GM18505 (cell line): ENCODE results near the gene VDAC2.
"Not testable (repeated sequence)": the region's sequence is repeated elsewhere in the genome, so short reads cannot be mapped to it uniquely, and the experiment has no call there.

Experiments used
- ATAC-seq: cut with Tn5 transposase; IDR thresholded peaks from one replicate; pipeline ENCODE4 v1.9.1; 2021; ENCODE audit not compliant: unreplicated experiment
- POLR2A ChIP-seq: IDR thresholded peaks from 4 replicates; pipeline ENCODE4 v1.6.1; 2011; ENCODE audit warnings: borderline replicate concordance; ENCODE audit not compliant: insufficient read depth, insufficient read length; ENCODE audit errors: extremely low read depth

VDAC2 gene

DNA sequence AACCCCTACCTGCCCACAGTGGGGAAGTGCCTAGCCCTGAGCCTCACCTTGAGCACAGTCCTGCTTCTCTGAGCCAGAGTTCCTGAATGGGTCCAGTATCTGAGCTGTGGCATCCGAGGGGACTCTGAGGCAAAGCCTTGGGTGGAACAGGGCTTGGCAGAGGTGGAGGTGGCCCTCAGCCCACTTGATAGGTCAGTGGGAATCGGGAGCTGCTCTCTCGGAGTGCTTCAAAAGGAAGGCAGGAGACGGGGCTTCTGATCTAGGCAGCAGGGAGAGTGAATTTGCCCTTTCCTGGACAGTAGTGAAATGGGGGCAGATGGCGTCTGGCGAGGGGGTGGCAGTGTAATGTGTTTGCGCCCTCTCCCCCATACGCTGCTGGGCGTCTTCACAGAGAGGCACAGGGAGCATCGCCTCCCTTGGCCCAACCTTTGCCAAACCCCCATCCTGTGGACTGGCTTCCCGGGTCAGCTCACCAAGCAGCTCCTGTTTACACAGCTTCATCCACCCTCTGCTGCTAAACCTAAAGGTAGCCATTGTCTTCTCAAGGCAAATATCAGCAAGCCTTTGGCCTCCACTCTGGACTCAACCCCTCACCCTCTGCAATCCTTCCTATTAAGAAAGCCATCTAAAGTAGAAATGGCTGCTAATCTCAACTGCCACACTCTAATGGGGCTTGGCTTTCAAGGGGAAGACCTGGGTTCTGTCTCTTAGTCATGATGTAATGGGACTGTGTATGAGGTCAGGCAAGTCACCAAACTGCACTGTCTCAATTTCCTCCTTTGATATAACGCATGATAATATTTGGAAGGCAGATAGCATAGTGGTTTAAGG lies 21.1 kb upstream of the VDAC2 start:
- TF ChIP-seq POLR2A, result no peak
- ATAC-seq, result no peak

DNA sequence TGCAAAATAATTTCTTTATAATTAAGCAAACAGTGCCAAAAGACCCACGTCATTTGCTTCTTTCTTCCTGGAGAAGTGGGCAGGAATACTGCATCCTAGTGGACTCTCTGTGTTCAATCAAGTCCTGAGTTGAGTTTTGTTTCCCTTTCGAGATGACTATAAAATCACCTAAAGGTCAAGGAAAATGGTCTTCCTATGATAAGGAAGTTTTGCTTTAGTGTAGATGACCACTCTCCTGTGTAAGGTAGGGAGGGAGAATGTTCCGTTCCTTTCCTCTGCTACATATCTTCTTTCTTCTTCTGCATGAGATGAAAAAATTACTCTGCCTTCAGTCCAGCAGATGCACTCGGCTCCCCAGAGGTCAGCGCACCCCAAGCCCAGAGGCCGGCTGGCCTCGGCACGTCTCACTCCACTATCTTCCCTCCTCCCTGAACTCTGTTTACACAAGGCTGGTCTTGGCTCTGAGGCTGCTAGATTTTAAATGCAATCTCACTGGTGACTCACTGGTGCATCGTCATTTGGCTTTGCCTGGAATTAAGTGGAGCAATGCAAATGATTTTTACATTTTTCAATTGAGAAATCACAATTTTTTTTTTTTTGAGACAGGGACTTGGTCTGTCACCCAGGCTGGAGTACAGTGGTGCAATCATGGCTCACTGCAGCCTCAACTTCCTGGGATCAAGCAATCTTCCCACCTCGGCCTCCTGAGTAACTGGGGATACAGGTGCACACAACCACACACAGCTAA lies 18.6 kb upstream of the VDAC2 start:
- TF ChIP-seq POLR2A, result no peak
- ATAC-seq, result no peak

DNA sequence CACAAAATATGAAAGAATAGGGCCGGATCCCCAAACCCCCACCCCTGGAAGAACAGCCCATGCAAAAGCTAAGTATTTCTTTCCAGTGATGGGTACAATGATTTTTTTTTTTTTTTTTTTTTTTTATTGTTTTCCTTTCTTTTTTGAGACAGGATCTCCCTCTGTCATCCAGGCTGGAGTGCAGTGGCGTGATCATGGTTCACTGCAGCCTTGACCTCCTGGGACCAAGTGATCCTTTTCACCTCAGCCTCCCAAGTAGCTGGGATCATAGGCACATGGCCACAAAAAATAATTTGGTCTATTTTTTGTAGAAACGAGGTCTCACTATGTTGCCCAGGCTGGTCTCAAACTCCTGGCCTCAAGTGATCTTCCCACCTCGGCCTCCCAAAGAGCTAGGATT lies 16.0 kb upstream of the VDAC2 start:
- not testable (repeated sequence) for ATAC-seq

DNA sequence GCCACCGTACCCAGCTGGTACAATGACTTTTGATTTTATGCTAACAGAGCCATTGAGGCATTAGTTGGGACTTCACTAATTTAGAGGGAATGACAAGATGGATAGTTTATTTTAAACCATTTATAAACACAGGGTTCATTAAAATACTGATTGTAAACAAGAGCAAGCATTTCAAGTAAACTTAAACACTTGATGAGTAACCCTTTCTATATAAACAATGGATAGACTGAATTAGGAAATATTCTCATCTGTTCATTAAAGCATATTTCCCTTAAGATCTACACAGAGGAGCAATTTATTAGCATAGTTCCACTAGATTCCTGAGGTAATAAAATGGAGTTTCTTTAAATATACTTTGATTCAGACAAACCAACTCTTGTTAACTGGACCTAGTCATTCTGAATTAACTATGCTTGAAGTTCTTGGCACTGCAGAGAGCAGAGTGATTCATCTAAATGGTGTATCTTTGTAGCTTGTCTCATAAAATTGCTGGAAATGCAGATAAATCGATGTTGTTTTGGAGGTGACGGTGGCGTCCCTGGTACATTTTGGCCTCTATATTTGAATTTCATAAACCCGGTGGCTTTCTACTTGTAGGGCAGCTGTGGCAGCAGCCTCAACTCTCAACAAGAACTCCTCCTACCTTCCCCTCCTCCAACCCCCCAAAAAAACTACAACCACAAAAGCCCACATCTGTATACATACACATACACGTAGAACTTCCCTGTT lies 15.4 kb upstream of the VDAC2 start:
- TF ChIP-seq POLR2A, result no peak
- ATAC-seq, result no peak

DNA sequence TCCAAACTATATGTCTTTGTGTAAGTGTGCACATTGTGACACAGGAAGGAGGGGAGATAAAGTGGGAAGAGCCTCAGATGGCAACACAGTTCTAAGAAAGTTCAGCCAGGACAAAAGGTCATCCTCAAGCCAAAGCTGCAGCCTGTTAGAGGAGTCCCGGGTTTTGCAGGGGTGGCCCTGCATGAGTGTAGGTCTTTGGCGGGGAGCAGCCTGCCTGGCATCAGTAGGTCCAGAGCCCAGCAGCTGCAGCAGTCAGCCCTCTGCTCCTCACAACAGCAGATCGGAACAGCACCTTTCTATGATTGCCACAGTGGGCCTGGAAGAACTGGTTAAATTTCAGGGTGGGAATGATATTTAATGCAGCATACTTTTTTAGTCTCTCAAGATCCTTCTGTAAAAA lies 13.5 kb upstream of the VDAC2 start:
- no peak for ATAC-seq
- no peak for TF ChIP-seq POLR2A

DNA sequence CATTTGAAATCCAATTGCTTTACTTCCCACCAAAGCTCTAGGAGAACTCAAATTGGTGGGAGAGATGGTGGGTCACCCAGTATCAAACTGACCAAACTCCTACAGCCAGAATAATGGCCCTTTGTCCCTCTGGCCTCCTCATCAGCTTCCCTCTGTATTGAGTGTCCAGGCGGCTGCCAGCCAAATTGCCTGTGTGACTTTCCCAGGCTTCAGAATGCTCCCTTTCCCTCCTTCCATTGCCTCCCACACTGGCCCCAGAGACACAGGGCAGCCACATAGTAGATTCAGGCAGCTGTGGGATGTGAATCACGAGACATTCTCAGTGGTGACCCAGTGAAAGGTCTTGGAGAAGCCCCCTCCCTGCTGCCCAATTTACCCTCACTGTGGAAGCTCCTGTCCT lies 12.7 kb upstream of the VDAC2 start:
- ATAC-seq, result no peak
- no peak for TF ChIP-seq POLR2A

DNA sequence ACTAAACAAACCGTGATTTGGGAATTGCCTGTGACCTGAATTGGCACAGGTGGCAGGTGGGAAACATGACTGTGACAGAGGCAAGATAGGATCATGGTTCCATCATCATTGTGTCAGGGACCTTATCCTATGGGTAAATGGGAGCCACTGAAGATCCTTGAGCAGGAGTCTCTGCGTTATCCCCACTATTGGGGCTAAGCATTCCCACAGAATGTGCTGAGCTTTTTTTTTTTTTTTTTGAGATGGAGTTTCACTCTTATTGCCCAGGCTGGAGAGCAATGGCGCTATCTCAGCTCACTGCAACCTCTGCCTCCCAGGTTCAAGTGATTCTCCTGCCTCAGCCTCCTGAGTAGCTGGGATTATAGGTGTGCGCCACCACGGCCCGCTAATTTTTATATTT lies 10.6 kb upstream of the VDAC2 start:
- ATAC-seq, result not testable (repeated sequence)

DNA sequence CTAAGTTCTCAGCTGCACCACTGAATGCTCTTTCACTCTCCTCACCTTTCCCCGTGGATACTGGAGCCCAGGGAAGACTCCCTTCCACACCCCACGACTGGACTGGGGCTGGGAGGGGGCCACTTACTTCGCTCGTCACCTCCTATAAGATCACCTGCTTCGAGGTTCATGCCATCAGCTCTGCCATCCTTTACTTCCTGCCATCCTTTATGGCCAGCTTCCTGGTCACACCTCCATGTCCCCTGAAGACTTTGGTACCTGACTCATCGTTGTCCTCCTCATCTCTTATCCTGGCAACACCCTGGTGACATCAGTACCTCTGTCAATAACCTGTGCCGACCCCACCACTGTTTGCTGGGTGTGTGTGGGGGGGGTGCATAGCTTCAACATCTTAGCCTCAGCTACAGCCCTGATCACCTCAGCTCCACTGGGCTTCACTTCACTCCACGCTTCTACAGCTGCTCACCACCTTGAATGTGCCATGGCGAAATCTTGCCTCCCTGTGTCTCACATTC lies 8.7 kb upstream of the VDAC2 start:
- no peak for ATAC-seq
- TF ChIP-seq POLR2A, result no peak

DNA sequence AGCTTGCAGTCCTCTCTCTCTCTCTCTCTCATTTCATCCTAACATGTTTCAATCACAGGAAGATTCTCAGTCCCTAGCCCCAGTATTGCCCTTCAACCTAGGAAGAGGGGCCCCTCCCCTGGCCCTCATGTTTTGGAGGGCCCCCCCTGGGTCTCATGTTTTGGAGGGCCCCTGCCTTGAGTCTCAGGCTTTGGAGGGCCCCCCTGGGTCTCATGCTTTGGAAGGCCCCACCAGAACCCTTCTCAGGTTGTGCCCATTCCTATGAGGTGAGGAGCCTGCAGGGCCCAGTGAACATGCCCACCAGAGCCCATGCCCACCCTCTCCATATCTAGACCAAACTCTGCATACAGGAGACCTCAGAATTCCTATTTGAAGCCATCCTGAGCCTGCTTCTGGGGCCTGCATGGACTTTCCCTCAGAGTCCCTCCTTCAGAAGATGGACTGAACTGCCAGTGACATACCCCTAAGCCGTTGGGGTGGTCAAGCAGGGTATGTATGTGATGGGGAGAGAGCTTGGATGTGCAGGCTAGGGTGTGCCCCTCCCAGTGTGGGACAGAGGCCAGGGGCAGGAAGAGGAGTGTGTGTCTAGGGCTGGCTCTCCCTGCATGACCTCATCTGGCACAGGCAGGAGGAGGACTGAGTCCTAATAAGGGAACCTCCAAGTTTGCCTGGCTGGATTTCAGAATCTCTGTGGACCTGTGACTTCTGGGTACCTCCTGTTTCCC lies 8.1 kb upstream of the VDAC2 start:
- ATAC-seq, result no peak
- no peak for TF ChIP-seq POLR2A

DNA sequence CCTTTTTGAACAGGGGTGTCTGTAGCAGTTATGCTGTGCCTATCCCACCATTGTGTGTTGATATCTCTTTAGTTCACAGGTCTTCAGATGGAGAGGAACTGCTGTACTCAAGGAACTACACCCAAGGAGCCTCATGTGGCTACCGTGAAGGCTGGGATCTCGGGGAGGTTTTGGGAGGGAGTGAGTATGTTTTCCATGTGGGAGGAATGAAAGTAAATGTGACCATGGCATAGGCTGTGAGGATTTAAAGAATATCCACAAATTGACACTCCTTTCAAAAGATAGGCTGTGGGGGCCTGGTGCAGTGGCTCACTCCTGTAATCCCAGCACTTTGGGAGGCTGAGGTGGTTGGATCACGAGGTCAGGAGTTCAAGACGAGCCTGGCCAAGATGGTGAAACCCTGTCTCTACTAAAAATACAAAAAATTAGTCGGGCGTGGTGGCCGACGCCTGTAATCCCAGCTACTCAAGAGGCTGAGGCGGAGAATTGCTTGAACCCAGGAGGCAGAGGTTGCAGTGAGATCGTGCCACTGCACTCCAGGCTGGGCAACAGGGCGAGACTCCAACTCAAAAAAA lies 7.5 kb upstream of the VDAC2 start:
- ATAC-seq, result not testable (repeated sequence)

DNA sequence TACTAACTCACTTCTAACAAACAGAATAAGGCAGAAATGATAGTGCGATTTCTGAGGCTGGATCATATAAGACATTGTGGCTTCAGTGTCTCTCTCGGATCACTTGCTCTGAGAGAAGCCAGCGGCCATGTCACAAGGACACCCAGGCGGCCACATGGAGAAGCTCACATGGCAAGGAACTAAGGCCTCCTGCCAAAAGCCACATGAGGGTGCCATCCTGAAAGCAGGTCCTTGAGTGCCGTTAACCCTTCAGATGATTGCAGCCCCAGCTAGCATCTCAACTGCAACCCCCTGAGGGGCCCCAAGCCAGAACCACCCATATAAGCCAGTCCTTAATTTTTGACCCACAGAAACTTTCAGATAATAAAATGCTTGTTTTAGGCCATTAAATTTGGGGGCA lies 6.9 kb upstream of the VDAC2 start:
- TF ChIP-seq POLR2A, result no peak
- ATAC-seq, result no peak

DNA sequence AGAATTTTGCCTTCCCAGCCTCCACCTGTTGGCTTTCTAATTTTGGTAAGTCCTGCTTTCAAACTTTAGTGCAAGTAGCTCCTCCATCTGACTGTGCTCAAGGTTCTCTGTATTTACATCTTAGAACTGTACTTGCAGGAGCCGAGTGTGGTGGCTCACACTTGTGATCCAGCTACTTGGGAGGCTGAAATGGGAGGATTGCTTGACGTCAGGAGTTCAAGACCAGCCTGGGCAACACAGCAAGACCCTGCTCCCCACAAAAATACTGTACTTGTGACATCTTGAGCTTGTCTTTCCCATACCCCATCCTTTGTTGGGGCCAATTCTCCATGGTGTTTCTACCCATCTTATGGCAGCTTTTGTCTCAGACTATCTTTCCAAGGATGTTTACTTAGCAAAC lies 4.7 kb upstream of the VDAC2 start:
- TF ChIP-seq POLR2A, result no peak
- ATAC-seq, result no peak

DNA sequence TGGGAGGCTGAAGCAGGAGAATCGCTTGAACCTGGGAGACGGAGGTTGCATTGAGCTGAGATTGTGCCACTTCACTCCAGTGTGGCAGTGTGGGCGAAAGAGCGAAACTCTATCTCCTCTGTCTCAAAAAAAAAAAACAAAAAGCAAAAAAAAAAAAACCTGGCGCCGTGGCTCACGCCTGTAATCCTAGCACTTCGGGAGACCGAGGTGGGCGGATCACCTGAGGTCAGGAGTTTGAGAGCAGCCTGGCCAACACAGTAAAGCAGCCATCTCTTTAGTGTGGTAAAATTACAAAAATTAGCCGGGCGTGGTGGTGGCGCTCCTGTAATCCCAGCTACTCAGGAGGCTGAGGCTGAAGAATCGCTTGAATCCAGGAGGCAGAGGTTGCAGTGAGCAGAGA lies 4.0 kb upstream of the VDAC2 start:
- ATAC-seq, result not testable (repeated sequence)
